Measurements from ENCODE around the gene DHX58. TPM values are rescaled to one million over a fixed set of nuclear protein-coding genes. Genes with fewer than 3 reads are reported as not detected.

DHX58 gene
- total RNA-seq, 1 donor from 2014 or later, result 1.7 TPM

DNA sequence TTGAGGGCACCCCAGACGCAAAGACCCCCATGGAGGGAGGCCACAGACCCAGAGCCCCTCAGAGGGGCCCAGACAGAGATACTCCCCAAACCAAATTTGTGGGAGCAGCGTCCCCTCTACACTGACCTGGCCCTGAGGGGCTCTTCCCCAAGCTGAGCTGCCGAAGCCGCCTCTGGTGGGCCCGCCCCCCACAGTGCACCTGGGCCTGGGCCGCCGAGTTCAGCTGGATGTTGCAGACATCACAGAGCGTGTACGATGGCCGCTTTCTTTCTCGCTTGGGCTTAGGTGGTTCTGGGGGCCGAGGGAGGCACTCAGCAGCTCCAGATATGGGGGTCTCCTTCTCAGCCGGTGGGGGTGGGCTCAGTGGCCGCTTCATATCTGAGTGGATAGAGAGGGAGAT is 49.8 kb downstream of the DHX58 start:
- no peaks in the 10 kb centered on the region for H3K27me3 ChIP-seq
- no peak overlapping the region for H3K27ac ChIP-seq
- intact Hi-C loops (cut with DNase I), result no loop called here
- no peaks in the 10 kb centered on the region for H3K4me1 ChIP-seq
- no peak overlapping the region for H3K4me3 ChIP-seq
- H3K9me3 ChIP-seq, result no peaks in the 10 kb centered on the region
- H3K36me3 ChIP-seq, result no peaks in the 10 kb centered on the region
- DNase-seq (ENCODE audit: low spot score in 2 of 2), result no peak
- TF ChIP-seq, protein P1, sequence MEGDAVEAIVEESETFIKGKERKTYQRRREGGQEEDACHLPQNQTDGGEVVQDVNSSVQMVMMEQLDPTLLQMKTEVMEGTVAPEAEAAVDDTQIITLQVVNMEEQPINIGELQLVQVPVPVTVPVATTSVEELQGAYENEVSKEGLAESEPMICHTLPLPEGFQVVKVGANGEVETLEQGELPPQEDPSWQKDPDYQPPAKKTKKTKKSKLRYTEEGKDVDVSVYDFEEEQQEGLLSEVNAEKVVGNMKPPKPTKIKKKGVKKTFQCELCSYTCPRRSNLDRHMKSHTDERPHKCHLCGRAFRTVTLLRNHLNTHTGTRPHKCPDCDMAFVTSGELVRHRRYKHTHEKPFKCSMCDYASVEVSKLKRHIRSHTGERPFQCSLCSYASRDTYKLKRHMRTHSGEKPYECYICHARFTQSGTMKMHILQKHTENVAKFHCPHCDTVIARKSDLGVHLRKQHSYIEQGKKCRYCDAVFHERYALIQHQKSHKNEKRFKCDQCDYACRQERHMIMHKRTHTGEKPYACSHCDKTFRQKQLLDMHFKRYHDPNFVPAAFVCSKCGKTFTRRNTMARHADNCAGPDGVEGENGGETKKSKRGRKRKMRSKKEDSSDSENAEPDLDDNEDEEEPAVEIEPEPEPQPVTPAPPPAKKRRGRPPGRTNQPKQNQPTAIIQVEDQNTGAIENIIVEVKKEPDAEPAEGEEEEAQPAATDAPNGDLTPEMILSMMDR (IDR thresholded peaks at IDR 0.05), result no peak

DNA sequence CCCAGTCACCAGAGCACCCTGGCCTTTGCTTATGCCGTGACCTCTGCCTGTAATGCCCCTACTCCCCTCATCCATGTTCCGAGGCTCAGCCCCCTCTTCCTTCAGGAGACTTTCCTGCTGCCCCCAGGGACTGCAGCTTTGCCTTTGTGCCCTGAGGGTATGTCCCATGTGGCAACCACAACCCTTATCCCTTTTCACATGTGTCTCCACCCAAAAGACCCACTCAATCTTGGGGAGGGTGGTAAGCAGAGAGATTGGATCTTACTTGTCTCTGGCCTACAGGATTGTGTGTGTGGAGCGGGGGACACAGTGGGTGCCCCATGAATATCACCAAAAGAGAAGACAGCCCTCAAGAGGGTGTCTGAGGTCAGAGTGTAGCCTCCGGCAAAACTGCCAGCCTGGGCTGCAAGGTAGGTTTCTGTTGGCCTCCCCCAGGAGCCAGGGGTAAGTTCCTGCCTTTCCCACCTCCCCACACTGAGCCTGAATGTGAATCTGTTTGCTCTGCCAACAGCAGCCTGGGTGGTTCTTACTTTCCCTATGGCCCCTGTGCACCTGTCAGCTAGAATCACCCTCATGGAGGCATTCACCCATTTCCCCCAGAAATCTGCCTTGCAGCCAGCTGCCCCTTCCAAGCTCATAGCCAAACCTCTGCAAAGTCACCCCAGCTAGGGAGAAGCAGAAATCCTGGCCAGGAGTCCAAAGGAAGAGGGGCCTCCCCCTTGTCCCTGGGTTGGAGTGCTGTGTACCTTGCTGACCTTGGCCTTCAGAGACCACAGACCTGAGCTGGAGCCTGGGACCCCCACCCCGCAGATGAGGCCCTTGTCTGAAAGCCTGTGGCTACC is 50.6 kb downstream of the DHX58 start:
- no peaks in the 10 kb centered on the region for H3K4me1 ChIP-seq
- no peak overlapping the region for H3K27ac ChIP-seq
- intact Hi-C loops (cut with DNase I), result no loop called here
- no peak for DNase-seq (ENCODE audit: low spot score in 2 of 2)
- H3K4me3 ChIP-seq, result no peak overlapping the region
- H3K9me3 ChIP-seq, result no peaks in the 10 kb centered on the region
- TF ChIP-seq, protein P1 (IDR thresholded peaks at IDR 0.05), result no peak
- H3K36me3 ChIP-seq, result no peaks in the 10 kb centered on the region
- H3K27me3 ChIP-seq, result no peaks in the 10 kb centered on the region

DNA sequence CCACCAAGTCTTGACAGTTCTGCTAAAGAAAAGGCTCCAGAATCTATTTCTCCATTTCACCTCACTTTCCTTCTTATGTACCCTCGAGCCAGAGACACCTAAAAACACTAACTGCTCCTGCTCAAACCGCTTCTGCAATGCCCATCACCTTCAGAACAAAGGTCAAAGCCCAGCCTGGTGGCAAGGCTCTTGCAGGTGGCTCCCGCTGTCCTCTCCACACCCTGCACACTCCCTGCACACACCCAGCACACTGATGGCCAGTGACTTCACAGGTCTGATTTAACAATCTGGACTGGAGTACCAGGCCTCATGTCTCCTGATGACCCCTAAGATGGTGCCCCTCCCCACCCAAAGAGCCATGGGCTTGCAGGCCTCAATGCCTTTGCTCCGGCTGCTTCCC is 52.3 kb downstream of the DHX58 start:
- H3K9me3 ChIP-seq, result no peaks in the 10 kb centered on the region
- DNase-seq (ENCODE audit: low spot score in 2 of 2), result no peak
- no peaks in the 10 kb centered on the region for H3K27me3 ChIP-seq
- intact Hi-C loops (cut with DNase I), result no loop called here
- no peaks in the 10 kb centered on the region for H3K4me1 ChIP-seq
- H3K27ac ChIP-seq, result no peak overlapping the region
- no peaks in the 10 kb centered on the region for H3K36me3 ChIP-seq
- TF ChIP-seq, protein P1 (IDR thresholded peaks at IDR 0.05), result no peak
- H3K4me3 ChIP-seq, result no peak overlapping the region

DNA sequence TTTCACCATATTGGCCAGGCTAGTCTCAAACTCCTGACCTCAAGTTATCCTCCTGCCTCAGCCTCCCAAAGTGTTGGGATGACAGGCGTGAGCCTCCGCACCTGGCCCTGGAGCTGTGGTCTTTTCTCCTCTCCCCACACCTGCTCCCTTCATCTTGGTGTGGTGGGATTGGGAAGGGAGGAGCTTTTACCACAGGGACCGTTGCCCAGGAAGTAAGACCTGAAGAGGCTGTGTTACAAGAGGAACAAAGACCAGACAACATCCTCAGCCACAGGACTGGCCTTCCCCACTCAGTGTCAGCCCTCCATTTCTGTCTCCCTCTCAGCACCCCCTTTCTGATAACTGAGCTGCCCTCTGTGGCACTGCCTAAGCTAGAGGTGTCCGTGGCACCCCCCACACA is 52.7 kb downstream of the DHX58 start:
- H3K9me3 ChIP-seq, result no peaks in the 10 kb centered on the region
- no peak for DNase-seq (ENCODE audit: low spot score in 2 of 2)
- intact Hi-C loops (cut with DNase I), result no loop called here
- H3K27me3 ChIP-seq, result no peaks in the 10 kb centered on the region
- TF ChIP-seq, protein P1 (IDR thresholded peaks at IDR 0.05), result no peak
- no peak overlapping the region for H3K27ac ChIP-seq
- H3K36me3 ChIP-seq, result no peaks in the 10 kb centered on the region
- no peak overlapping the region for H3K4me3 ChIP-seq
- no peaks in the 10 kb centered on the region for H3K4me1 ChIP-seq

DNA sequence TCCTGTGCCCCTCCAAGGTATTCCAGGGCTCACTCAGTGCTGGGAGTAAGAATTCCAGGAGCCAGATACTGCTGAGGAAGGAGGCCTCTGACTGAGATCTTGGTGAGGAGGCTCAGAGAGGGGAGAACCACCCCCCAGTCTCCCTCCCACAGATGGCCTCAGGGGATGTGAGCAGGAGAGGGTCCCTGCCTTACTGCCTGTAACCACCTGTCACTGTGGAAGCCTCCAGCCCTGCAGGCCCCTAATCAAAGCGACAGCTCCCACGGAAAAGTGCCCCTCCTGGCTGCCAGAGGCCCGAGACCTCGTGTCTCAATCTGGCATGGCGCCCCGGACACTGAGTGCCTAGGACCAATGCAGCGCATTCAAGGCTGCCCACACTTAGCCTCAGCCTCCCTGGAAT is 54.5 kb downstream of the DHX58 start:
- H3K27me3 ChIP-seq, result no peaks in the 10 kb centered on the region
- TF ChIP-seq, protein P1 (IDR thresholded peaks at IDR 0.05), result no peak
- no peaks in the 10 kb centered on the region for H3K4me1 ChIP-seq
- no peak overlapping the region for H3K4me3 ChIP-seq
- intact Hi-C loops (cut with DNase I), result no loop called here
- H3K36me3 ChIP-seq, result no peaks in the 10 kb centered on the region
- H3K9me3 ChIP-seq, result no peaks in the 10 kb centered on the region
- no peak overlapping the region for H3K27ac ChIP-seq
- no peak for DNase-seq (ENCODE audit: low spot score in 2 of 2)

All from ascending aorta (tissue), 2 donors.